ENCODE results near the gene ZFP36L1. TPM values are rescaled to one million over a fixed set of nuclear protein-coding genes. Genes with fewer than 3 reads are reported as not detected.
A peak's percentile ranks its signal among the peaks of the same experiment; 100 is the strongest.

ZFP36L1 gene
- total and polyA plus RNA-seq, 8 donors, result 63.7 to 310 (median 175) TPM

DNA sequence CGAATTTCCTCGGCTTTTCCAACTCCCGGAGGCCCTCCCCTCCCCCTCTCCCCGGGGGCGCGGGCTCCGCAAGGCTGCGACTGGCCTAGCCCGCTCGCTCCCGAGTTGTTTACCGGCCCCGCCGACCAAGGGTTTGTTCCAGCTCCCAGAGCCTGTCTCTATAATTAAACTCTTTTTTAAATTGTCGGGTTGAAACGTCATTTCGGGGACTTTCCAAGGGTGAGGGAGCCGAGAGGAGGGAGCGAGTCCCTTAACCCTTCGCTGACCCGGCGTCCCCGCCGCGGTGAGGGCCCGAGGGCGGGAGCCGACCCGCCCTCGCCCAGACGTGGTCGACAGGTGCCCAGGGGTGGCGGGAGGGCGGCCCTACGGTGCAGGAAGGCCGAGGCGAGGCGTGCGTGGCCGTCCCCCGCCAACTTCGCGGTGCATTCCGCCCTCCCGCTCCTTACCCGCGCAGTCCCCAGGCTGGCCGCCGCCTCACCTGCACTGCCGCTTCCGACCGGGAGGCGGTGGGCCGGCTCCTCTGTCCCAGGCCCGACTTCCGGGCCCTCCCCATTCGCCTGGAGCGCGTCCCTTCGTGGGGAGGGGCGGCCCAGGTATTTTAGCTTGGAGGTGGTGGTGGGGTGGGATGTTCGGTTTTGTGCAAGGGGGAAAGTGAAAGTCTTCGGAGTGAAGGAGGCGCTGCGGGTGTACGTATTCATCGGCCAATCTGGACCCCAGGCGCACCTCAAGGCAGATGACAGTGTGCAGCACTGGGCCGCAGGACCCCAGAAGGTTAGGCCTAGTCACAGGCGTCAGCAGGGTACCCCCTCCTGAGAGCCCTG lies 2.9 kb upstream of the ZFP36L1 start:
- Histone ChIP-seq H3K4me3 (peak overlapping the region; percentile 45 to 85 (median 74)), H3K9me3 (no peaks in the 10 kb centered on the region), H3K27me3 (no peaks in the 10 kb centered on the region), H3K4me1 (peaks cover 0 to 4% (median 0%) of the 10 kb centered on the region in 3 donors), H3K36me3 (peaks cover 0 to 2% (median 0%) of the 10 kb centered on the region in 3 donors), H3K27ac (peak overlapping the region; percentile 99 to 100 (median 99))
- DNase-seq, result peak; percentile 84 to 94 (median 88)
- peak; percentile 82 to 89 (median 88) for TF ChIP-seq CTCF (IDR thresholded peaks at IDR 0.05)
- intact Hi-C loops (cut with DNase I), result no loop called here
- ATAC-seq, result peak; percentile 44 to 66 (median 55)
- no peak for FAIRE-seq
- WGBS, 2 donors, result 1% methylated on average over 68 to 70 of the region's 70 CpGs

- Histone ChIP-seq H3K27ac (peak overlapping the region; percentile 99 to 100 (median 99)), H3K27me3 (no peaks in the 10 kb centered on the region), H3K9me3 (no peaks in the 10 kb centered on the region), H3K36me3 (peaks cover 0 to 10% (median 7%) of the 10 kb centered on the region in 3 donors), H3K4me1 (peaks cover 0 to 4% (median 0%) of the 10 kb centered on the region in 3 donors), H3K4me3 (peak overlapping the region; percentile 45 to 85 (median 74))
- FAIRE-seq (no peak), DNase-seq (peak in 3 of 6 donors; percentile 60 to 62 (median 62)), ATAC-seq (peak; percentile 1 to 4 (median 2))
- WGBS, 2 donors, result 0 to 1% methylated on average over 31 to 36 of the region's 36 CpGs
- intact Hi-C loops (cut with DNase I), result no loop called here
- TF ChIP-seq CTCF (IDR thresholded peaks at IDR 0.05), result no peak
Measured at GRCh38 chr14:68794851-68795596, 2.2 kb upstream of the ZFP36L1 start.

DNA sequence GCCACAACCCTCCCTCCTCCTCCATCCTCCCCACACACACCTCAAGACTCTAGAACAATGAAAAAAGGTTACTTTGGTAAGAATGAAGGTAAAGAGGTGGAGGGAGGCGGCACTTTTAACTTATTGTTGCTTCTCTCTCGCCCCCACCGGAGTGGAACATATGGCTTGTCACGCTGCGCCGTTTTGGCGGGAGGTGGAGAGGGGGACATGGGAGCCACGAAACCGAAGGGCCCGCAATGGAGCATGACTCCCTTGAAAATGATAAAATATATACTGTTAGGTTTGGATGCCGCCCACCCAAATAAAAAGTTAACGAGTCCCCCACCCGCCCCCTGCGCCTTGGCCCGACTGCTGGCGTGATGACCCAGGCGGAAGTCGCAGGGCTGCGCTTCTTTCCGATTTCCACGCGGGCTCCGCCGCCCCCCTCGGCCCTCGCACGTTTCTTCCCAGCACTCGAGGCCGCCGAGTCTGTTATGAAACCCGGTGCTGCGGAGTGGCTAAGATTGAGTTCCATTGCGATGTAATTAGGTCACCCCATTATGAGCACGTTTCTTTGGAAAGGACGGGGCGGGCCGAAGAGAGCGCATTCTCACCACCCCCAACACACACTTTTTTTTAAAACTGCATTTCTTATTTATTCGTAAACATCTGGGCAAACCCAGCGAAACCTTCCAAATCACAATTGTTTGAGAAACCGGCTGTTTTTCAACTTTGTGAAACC lies 1.4 kb upstream of the ZFP36L1 start:
- 0 to 1% methylated on average over 37 to 41 of the region's 41 CpGs for WGBS, 2 donors
- peak overlapping the region; percentile 45 to 85 (median 74) for H3K4me3 ChIP-seq
- H3K36me3 ChIP-seq, result peaks cover 0 to 18% (median 14%) of the 10 kb centered on the region in 3 donors
- H3K4me1 ChIP-seq, result peaks cover 0 to 4% (median 0%) of the 10 kb centered on the region in 3 donors
- DNase-seq (peak; percentile 85 to 90 (median 86)), FAIRE-seq (no peak), ATAC-seq (peak; percentile 13 to 46 (median 36))
- no peaks in the 10 kb centered on the region for H3K27me3 ChIP-seq
- TF ChIP-seq CTCF (IDR thresholded peaks at IDR 0.05), result no peak
- H3K9me3 ChIP-seq, result no peaks in the 10 kb centered on the region
- H3K27ac ChIP-seq, result peak overlapping the region; percentile 99 to 100 (median 99)
- intact Hi-C loops (cut with DNase I), result no loop called here

DNA sequence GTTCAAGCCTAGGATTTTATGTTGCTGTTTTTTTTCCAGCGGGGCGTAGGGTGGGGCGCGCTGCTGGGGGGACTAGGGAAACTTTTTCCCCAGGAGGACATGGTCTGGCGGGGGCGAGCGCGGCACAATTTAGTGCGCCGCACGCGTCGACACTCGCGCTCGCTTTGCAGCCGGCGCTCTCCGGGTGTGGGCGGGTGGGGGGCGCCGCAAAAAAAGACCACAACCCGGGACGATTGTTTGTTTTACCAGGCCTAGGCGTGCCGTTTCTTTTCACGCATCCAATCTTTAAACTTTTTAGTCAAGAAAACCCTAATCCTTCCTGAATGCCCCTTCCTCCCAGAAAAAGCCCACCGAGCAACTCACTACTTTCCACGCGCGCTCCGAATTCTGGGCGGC lies 865 bp upstream of the ZFP36L1 start:
- DNase-seq (no peak), ATAC-seq (peak in 2 of 4 donors; percentile 0), FAIRE-seq (no peak)
- TF ChIP-seq CTCF (IDR thresholded peaks at IDR 0.05), result no peak
- Histone ChIP-seq H3K27ac (peak overlapping the region; percentile 99 to 100 (median 99)), H3K4me3 (peak overlapping the region; percentile 45 to 85 (median 74)), H3K4me1 (peaks cover 0 to 4% (median 0%) of the 10 kb centered on the region in 3 donors), H3K27me3 (no peaks in the 10 kb centered on the region), H3K36me3 (peaks cover 0 to 20% (median 20%) of the 10 kb centered on the region in 3 donors), H3K9me3 (no peaks in the 10 kb centered on the region)
- 0% methylated on average over 33 of the region's 33 CpGs for WGBS, 2 donors
- intact Hi-C loops (cut with DNase I), result no loop called here
